GM19372 (cell line): Measurements from ENCODE around the gene MBD3L2B.

Source experiments
- ATAC-seq: cut with Tn5 transposase; IDR thresholded peaks from one replicate; pipeline ENCODE4 v1.9.1; 2021; ENCODE audit warnings: mild to moderate bottlenecking, low read depth, moderate library complexity; ENCODE audit not compliant: unreplicated experiment

MBD3L2B gene

GRCh38 chr19:7018828-7019227 is 2.4 kb downstream of the MBD3L2B start:
- ATAC-seq, result no peak

DNA sequence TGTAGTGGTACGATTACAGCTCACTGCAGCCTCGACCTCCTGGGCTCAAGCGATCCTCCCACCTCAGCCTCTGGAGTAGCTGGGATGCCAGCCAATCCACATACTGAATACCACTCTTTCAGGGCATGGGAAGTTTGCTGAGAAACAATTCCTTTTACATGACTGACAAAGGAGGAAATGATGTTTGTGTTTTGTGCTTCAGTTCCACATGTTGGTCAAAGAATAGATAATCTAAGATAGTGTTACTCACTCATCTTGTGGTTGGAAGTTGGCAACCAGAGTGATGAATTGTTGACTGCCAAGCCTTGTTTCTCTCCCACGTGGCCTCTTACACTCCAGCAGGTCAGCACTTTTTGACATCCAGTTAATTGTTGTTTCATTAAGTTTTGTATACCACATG is 7.6 kb downstream of the MBD3L2B start:
- ATAC-seq, result no peak

DNA sequence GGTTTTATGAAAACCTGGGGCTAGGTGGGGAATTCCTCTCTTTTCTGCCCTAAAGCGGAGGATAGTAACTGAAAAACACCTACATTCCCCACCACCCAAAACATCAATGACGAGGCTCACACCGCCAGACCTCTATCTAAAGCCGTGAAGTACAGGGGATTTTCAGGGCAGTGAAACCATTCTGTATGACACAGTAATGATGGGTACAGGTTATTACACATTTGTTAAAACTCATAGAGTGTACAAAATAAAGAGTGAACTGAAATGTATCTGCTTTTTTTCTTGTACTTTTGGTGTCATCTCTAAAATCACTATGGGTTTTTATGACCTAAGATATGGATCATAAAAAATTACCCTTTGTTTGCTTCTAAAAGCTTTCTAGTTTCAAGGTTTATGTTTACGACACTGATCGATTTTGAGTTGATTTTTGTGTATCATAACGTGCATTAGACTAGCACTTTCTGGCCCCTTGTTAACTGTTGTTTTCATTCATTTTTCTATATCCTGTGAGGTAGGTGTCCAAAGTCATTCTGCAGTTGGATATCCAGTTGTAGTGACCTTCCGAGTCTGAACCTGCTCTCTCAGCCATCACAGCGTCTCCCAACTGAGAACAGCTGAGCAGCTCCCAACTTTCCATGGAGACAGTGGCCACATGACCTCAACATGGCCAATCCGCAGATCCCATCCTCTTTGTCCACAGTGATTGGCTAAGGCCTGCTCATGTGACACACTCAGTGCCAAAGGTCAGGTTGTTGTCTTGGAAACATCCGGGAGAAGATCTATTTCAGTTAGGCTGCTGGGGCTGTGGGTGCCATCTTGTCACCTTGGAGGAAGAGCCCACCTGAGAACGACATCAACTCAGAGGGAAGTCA is 10.3 kb downstream of the MBD3L2B start:
- ATAC-seq, result no peak

GRCh38 chr19:7007859-7008258 is 13.4 kb downstream of the MBD3L2B start:
- ATAC-seq, result no peak

DNA sequence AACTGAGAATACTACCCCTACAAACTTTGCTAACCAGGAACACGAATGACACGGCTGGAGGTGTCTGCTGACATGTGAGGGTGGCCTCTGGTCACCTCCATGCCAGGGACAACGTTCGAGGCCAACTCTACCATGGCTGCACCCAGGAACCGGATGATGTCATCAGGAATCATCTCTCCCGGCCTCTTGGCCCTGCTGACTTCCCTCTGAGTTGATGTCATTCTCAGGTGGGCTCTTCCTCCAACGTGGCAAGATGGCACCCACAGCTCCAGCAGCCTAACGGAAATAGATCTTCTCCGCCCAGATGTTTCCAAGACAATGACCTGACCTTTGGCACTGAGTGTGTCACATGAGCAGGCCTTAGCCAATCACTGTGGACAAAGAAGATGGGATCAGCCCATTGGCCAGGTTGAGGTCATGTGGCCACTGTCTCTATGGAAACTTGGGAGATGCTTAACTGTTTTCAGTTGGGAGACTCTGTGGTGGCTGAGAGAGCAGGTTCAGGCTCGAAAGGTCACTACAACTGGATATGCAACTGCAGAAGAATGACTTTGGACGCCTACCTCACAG is 15.0 kb downstream of the MBD3L2B start:
- ATAC-seq, result no peak

DNA sequence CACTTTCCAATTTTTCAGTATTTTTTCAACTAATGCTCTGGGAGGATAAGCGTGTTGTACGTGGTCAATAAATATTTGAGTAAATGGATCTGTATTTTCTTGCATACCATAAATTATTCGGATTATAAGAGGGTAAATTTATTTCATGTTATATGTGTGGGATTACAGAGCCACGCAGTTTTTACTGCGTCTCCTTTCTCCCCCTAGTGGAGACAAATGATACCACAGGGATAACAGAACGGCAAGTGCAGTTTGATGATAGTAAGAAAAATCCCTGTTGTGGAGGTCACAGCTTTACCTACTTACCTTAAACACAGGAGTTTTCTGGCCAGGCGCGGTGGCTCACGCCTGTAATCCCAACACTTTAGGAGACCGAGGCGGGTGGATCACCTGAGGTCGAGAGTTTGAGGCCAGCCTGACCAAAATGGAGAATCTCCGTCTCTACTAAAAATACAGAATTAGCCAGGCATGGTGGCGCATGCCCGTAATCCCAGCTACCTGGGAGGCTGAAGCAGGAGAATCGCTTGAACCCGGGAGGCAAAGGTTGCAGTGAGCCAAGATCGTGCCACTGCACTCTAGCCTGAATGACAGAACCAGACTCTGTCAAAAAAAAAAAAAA is 16.8 kb downstream of the MBD3L2B start:
- no peak for ATAC-seq

GRCh38 chr19:7000816-7001215 is 20.4 kb downstream of the MBD3L2B start:
- ATAC-seq, result no peak

- ATAC-seq, result no peak
Observed at GRCh38 chr19:7000333-7000732, 20.9 kb downstream of the MBD3L2B start.

DNA sequence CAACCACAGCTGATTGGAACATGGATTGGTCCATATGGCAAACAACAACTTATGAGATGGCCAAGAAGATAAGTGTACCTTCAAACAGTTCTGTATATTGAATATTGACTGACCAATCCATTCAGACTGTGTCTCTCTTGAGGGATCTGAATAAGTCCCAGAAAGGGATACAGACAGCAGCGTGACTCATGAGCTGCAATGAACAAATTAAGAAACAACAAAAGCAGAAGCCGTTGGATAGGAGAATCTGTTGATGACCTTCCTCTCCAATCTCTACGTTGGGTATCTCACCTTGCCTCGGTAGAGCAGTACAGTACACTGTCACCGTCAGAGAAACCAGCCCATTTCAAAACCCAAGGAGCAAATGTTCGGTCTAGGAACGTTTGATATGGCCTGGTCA is 21.3 kb downstream of the MBD3L2B start:
- ATAC-seq, result no peak

DNA sequence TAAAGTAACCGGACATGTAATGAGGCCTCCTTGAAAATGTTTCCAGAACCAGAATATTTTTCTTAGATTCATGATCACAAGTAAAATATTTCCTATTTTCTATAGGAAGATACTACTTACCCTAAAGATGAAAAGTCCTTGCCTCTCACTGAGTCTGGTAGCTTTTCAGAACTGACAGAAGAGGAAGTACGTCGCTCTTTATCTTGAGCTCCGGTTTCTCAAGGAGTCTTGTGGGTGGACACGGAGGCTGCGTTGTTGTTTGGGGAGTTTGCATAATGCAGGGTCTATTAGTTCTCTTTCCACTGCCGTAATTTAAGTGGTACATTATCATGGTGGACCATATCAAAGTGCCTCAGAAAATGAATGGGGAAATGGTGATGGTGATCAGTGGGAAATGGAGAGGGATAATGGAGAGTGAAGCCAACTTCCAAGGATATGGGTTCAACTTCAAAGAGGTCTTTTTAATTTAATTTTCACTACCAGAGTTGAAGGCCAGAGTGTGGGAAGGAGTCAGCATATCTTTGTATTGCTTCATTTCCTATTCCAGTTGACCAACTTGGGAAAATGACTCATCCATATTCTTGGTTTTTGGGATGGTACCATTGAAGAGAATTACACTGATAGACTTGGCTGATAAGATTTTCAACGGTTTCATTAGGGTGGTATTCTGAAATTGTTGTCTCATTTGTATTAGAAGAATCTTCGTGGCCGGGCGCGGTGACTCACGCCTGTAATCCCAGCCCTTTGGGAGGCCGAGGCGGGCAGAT is 23.4 kb downstream of the MBD3L2B start:
- ATAC-seq, result no peak

- ATAC-seq, result no peak
Observed at GRCh38 chr19:6996810-6997209, 24.4 kb downstream of the MBD3L2B start.

DNA sequence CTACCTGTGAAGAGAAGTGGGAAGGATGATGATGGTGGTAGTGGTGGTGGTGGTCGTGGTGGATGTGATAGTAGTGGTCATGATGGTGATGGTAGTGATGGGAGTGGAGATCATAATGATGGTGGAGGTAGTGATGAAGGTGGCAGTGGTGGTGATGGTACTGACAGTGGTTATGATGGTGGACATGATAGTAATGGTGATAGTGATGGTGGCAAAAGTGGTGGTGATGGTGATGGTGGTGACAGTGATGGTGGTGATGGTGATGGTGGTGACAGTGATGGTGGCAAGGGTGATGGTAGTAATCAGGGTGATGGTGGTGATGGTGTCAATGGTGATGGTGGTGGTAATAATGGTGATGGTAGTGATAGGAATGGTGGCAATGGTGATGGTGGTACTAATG is 26.2 kb downstream of the MBD3L2B start:
- ATAC-seq, result no peak

- no peak for ATAC-seq
Observed at GRCh38 chr19:6988257-6988656, 33.0 kb downstream of the MBD3L2B start.

DNA sequence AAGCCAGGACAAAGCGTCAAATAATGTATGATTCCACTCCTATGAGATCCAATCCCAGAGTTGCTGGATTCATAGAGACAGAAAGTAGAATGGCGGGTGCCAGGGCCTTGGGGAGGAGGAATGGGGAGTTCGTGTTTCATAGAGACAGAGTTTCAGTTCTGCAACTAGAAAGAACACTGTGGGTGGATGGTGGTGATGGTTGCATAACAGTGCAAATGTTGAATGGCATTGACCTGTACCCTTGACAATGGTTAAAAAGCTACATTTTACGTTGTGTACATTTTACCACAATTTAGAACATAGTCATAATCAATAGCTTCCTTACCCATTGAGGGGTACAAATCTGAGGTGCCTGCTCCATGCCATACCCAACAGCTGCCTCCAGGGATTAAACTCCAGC is 33.4 kb downstream of the MBD3L2B start:
- no peak for ATAC-seq

- ATAC-seq, result no peak
Observed at GRCh38 chr19:6983448-6983847, 37.8 kb downstream of the MBD3L2B start.

DNA sequence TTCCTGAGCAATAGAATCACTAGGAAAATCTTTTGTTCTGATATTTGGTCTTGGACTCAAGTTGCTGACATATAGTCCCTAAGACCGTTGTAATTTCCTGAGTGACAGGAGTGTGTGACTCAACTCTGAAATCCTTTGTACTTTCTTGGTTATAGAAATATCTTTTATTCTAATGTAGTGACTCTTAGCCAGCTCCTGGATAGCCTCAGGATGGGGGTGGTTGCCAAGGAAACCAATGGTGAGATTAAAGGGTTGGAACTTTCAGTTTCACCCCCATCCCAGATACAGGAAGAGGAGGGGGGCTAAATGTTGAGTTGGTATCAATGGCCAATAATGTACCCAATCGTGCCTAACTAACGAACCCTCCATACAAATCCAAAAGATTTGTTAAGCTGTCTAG is 41.8 kb downstream of the MBD3L2B start:
- no peak for ATAC-seq

GRCh38 chr19:6976197-6976596 is 45.0 kb downstream of the MBD3L2B start:
- no peak for ATAC-seq

DNA sequence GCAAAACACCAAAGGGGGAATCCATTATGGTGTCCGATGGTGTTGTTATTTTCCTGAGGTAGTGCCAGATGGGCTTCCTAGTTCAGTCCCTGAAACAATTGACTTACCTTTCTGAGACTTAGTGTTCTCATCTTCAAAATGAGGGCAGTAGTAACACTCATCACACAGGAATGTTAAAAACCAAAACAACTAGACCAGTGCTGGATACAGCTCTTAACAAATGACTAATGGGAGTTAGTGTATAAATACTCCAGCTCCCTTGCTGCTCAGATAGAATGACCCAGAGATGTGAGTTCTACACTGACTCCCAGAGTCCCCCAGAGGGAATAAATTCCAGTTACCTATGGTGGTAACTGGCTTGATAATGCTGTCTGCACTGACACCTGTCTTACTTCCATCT is 49.9 kb downstream of the MBD3L2B start:
- no peak for ATAC-seq

DNA sequence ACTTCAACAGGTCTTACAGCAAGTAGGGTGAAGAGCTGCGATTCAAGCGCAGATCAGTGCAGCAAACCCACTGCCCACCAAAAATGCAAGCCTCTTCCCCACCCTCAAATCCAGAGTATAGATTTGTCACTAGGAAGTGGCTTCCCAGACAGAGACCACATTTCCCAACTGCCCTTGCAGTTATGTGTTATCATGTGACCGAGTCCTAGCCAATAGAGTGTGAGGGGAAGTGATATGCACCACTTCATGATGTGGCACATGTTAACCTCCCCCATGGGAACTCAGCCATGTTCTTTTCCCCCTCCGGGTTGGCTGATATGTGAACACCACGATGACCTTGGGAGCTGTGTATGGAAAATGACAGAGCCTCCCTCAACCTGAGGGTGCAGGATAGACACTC is 50.8 kb downstream of the MBD3L2B start:
- no peak for ATAC-seq

DNA sequence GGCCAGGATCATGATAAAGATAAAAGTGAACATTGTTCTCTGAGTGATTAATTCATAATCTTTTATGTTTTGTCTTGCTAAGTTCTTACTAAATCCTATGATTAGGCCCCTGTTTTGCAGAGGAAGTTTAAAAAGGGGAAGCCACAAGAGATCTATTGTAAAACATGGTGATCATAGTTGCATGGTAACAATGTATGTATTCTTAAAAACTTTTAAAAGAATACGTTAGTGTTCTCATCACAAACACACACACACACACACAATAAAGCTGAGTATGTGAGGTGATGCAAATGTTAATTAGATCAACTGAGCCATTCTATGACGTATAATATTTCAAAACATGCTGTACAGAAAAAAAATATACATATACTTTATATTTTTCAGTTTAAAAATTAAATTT is 51.2 kb downstream of the MBD3L2B start:
- ATAC-seq, result no peak

DNA sequence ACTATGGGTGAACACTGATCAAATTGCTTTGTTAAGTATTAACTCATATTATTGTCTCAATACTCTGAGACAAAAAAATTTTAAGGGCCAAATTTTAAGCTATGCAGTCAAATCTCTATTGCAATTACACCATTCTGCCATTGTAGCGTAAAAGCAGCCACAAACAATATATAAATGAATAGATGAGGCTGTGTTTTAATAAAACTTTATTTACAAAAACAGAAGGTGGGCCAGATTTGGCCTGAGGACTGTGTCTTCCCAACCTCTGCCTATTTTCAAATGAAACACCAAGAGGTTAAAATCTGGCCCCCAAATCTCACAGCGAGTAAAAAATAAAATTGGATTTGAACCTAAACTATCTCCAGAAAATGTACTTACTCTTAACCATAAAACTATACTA is 51.7 kb downstream of the MBD3L2B start:
- no peak for ATAC-seq
